ENCODE results near the gene XK.

GRCh38 chrX:37755025-37755424 is 69.4 kb downstream of the XK start:
- TF ChIP-seq EZH2 (IDR thresholded peaks at IDR 0.05; ENCODE audit: low read depth, unreplicated experiment) = no peak
- TF ChIP-seq EZH2phosphoT487 (IDR thresholded peaks at IDR 0.05; ENCODE audit: unreplicated experiment) = no peak
- TF ChIP-seq CTCF (conservative IDR thresholded peaks at IDR 0.05; ENCODE audit: low read depth in 2 of 2) = no peak
- no peak for TF ChIP-seq CREB1 (CRISPR knock-in tag; IDR thresholded peaks at IDR 0.05; ENCODE audit: low read depth)
- TF ChIP-seq REST (IDR thresholded peaks at IDR 0.05; ENCODE audit: unreplicated experiment) = no peak
- no peak for TF ChIP-seq POLR2AphosphoS5 (IDR thresholded peaks at IDR 0.05; ENCODE audit: low read depth)

Data from GM23338 (cell line).